UCSD-AML1 (cell line): Measurements from ENCODE around the gene CMTM5.

Experiments
- DNase-seq: peaks from one replicate; lab custom pipeline; 2025; ENCODE audit not compliant: unreplicated experiment; lab: John Stamatoyannopoulos, UW

The CMTM5 gene

GRCh38 chr14:23376482-23377197, at the start of gene CMTM5:
TSS of gene CMTM5 (plus strand) at chr14:23377046. CDS start at chr14:23377252, 206 bp downstream.
- peak; percentile 40 for DNase-seq

GRCh38 chr14:23327947-23328744, 48.7 kb upstream of the CMTM5 start:
- peak; percentile 40 for DNase-seq

- no peak for DNase-seq
Measured at GRCh38 chr14:23335623-23336022, 41.2 kb upstream of the CMTM5 start.

- DNase-seq, result no peak
Measured at GRCh38 chr14:23339506-23340268, 37.2 kb upstream of the CMTM5 start.

GRCh38 chr14:23344481-23344880, 32.4 kb upstream of the CMTM5 start:
- DNase-seq, result no peak

- DNase-seq, result no peak
Measured at GRCh38 chr14:23345987-23346692, 30.7 kb upstream of the CMTM5 start.

GRCh38 chr14:23346693-23347405, 30.0 kb upstream of the CMTM5 start:
- no peak for DNase-seq

GRCh38 chr14:23347406-23348296, 29.2 kb upstream of the CMTM5 start:
- DNase-seq, result no peak

GRCh38 chr14:23348297-23348655, 28.6 kb upstream of the CMTM5 start:
- DNase-seq, result no peak

GRCh38 chr14:23349156-23349845, 27.5 kb upstream of the CMTM5 start:
- DNase-seq, result no peak

GRCh38 chr14:23351681-23352505, 25.0 kb upstream of the CMTM5 start:
- no peak for DNase-seq

GRCh38 chr14:23352506-23353432, 24.1 kb upstream of the CMTM5 start, which contains the start of gene SLC22A17:
TSS of gene SLC22A17 (minus strand) at chr14:23352887.
- DNase-seq, result no peak

- no peak for DNase-seq
Measured at GRCh38 chr14:23353433-23353780, 23.4 kb upstream of the CMTM5 start.

- no peak for DNase-seq
Measured at GRCh38 chr14:23354990-23355389, 21.9 kb upstream of the CMTM5 start.

- no peak for DNase-seq
Measured at GRCh38 chr14:23355871-23356435, 20.9 kb upstream of the CMTM5 start.

GRCh38 chr14:23356662-23357061, 20.2 kb upstream of the CMTM5 start:
- no peak for DNase-seq

GRCh38 chr14:23357261-23357660, 19.6 kb upstream of the CMTM5 start:
- DNase-seq, result no peak
